PC-9 (cell line): ENCODE results near the gene CADM2. TPM values are rescaled to one million over a fixed set of nuclear protein-coding genes. Genes with fewer than 3 reads are reported as not detected.
A peak's percentile ranks its signal among the peaks of the same experiment; 100 is the strongest.

Source experiments
- BruUV-seq: library from RNA; stranded (reverse); fragments of 400-500 nt; replicated peaks from 2 replicates; lab custom pipeline; 2021; lab: Mats Ljungman, UMichigan
- CTCF ChIA-PET: fragments of 300-600 bp; sonication (Branson Sonifier 250); formaldehyde crosslinking; loops from one replicate; lab custom pipeline; 2022; ENCODE audit warnings: antibody characterized with exemption; lab: Charles Lee
- POLR2A ChIA-PET: fragments of 300-600 bp; sonication (Branson Sonifier 250); formaldehyde crosslinking; loops from one replicate; lab custom pipeline; 2022; ENCODE audit warnings: antibody characterized with exemption; ENCODE audit not compliant: unreplicated experiment; lab: Charles Lee
- DNase-seq, 2 experiments: peaks; one replicate each; pipeline versions ENCODE4 v3.0.0 to v3.0.0-alpha.2; 2015 to 2022; ENCODE audit warnings: mixed read lengths in 1 of 2
- H2AFZ ChIP-seq: fragments of 200-600 bp; sonication (generic); 2 replicates; pipeline ENCODE4 v1.8.1; 2017; ENCODE audit warnings: antibody characterized with exemption
- H3F3A ChIP-seq: fragments of 200-600 bp; sonication (generic); 2 replicates; pipeline ENCODE4 v1.8.1; 2017; ENCODE audit warnings: antibody characterized with exemption, mild to moderate bottlenecking, low read depth; ENCODE audit not compliant: insufficient read depth
- H3K27ac ChIP-seq: fragments of 200-600 bp; sonication (generic); 2 replicates; pipeline ENCODE4 v1.6.1; 2016; ENCODE audit warnings: mixed run types
- H3K27me3 ChIP-seq: fragments of 200-600 bp; sonication (generic); 2 replicates; pipeline ENCODE4 v1.6.1; 2016; ENCODE audit warnings: low read depth, mixed run types; ENCODE audit not compliant: insufficient read depth
- H3K36me3 ChIP-seq: fragments of 200-600 bp; sonication (generic); 2 replicates; pipeline ENCODE4 v1.6.1; 2016; ENCODE audit warnings: low read depth, mixed run types
- H3K4me1 ChIP-seq: fragments of 200-600 bp; sonication (generic); replicated peaks from 2 replicates; pipeline ENCODE4 v1.6.1; 2016; ENCODE audit warnings: mixed run types; ENCODE audit not compliant: insufficient read depth
- H3K4me2 ChIP-seq: fragments of 200-600 bp; sonication (generic); 2 replicates; pipeline ENCODE4 v1.6.1; 2017; ENCODE audit warnings: mixed run types
- H3K4me3 ChIP-seq: fragments of 200-600 bp; sonication (generic); 2 replicates; pipeline ENCODE4 v1.6.1; 2016; ENCODE audit warnings: mixed run types
- H3K79me2 ChIP-seq: fragments of 200-600 bp; sonication (generic); 2 replicates; pipeline ENCODE4 v1.6.1; 2017; ENCODE audit warnings: low read depth, mixed run types
- H3K9me2 ChIP-seq: fragments of 200-600 bp; sonication (generic); 2 replicates; pipeline ENCODE4 v1.8.1; 2017; ENCODE audit warnings: mild to moderate bottlenecking; ENCODE audit not compliant: insufficient read depth
- H3K9me3 ChIP-seq: fragments of 200-600 bp; sonication (generic); 2 replicates; pipeline ENCODE4 v1.8.1; 2016; ENCODE audit warnings: low read depth; ENCODE audit not compliant: insufficient read depth
- H4K20me1 ChIP-seq: fragments of 200-600 bp; sonication (generic); 2 replicates; pipeline ENCODE4 v1.8.1; 2017; ENCODE audit not compliant: insufficient read depth
- EZH2 ChIP-seq: fragments of 200-600 bp; sonication (generic); IDR thresholded peaks from 2 replicates; pipeline ENCODE4 v1.8.0; 2017; ENCODE audit warnings: antibody characterized with exemption, low read depth
- intact Hi-C: fragments of 100-400 bp; cut with micrococcal nuclease; formaldehyde crosslinking; loops from one replicate; pipeline ENCODE4 v1.10.0; 2022; ENCODE audit not compliant: unreplicated experiment
- total RNA-seq: library from RNA; stranded (reverse); gene quantifications from 2 replicates; pipeline ENCODE4 v1.2.3, GENCODE V29; 2021
- TF ChIP-seq, protein P1 (sequence below): fragments of 200-600 bp; sonication (generic); conservative IDR thresholded peaks from 2 replicates; pipeline ENCODE4 v1.6.1; 2017; ENCODE audit warnings: mixed run types, antibody characterized with exemption, mild to moderate bottlenecking, moderate library complexity

CADM2 gene
- total RNA-seq, 1 experiment from 2014 or later, result 0.59 TPM

DNA sequence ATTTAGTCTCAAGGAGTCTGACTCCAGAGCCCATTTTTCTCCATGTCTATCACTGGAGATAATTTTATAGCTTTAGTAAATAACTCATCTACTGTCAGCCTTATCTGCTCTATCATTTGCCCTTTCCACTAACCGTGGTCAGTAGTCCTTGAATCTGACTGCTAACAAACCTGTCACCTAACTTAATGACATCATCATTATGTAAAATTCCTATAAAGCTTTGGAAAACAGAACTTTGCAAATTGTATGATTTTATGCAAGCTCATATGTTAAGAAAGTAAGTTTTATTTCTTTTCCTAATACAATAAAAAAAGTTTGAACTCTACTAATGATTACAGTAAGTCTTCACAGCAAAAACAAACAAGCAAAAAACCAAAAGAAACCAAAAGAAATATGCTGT, 293.9 kb downstream of the CADM2 start:
- ChIA-PET POLR2A (no interaction called here), CTCF (no interaction called here)
- TF ChIP-seq EZH2, result no peak
- TF ChIP-seq, protein P1, sequence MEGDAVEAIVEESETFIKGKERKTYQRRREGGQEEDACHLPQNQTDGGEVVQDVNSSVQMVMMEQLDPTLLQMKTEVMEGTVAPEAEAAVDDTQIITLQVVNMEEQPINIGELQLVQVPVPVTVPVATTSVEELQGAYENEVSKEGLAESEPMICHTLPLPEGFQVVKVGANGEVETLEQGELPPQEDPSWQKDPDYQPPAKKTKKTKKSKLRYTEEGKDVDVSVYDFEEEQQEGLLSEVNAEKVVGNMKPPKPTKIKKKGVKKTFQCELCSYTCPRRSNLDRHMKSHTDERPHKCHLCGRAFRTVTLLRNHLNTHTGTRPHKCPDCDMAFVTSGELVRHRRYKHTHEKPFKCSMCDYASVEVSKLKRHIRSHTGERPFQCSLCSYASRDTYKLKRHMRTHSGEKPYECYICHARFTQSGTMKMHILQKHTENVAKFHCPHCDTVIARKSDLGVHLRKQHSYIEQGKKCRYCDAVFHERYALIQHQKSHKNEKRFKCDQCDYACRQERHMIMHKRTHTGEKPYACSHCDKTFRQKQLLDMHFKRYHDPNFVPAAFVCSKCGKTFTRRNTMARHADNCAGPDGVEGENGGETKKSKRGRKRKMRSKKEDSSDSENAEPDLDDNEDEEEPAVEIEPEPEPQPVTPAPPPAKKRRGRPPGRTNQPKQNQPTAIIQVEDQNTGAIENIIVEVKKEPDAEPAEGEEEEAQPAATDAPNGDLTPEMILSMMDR, result no peak
- Histone ChIP-seq H2AFZ (no peak overlapping the region), H3K4me2 (no peak overlapping the region), H3K9me3 (no peaks in the 10 kb centered on the region), H3F3A (no peaks in the 10 kb centered on the region), H3K36me3 (no peaks in the 10 kb centered on the region), H3K79me2 (no peaks in the 10 kb centered on the region), H3K9me2 (no peaks in the 10 kb centered on the region), H3K27me3 (no peaks in the 10 kb centered on the region), H4K20me1 (no peaks in the 10 kb centered on the region), H3K4me1 (no peaks in the 10 kb centered on the region), H3K4me3 (no peak overlapping the region), H3K27ac (no peak overlapping the region)
- intact Hi-C loops, result no loop called here
- BruUV-seq, result no TSS peak
- no peak for DNase-seq

GRCh38 chr3:85254738-85255137, 295.9 kb downstream of the CADM2 start:
- no peak for DNase-seq
- Histone ChIP-seq H3K27me3 (no peaks in the 10 kb centered on the region), H3K79me2 (no peaks in the 10 kb centered on the region), H3K27ac (no peak overlapping the region), H3K36me3 (no peaks in the 10 kb centered on the region), H3F3A (no peaks in the 10 kb centered on the region), H2AFZ (0 out of 2 replicates have a peak overlapping the region, but pooled peaks have one; percentile 13), H3K9me2 (no peaks in the 10 kb centered on the region), H3K4me2 (no peak overlapping the region), H3K9me3 (no peaks in the 10 kb centered on the region), H3K4me1 (no peaks in the 10 kb centered on the region), H4K20me1 (no peaks in the 10 kb centered on the region), H3K4me3 (no peak overlapping the region)
- intact Hi-C loops, result no loop called here
- BruUV-seq, result no TSS peak
- ChIA-PET POLR2A (no interaction called here), CTCF (no interaction called here)
- TF ChIP-seq, protein P1, result no peak
- no peak for TF ChIP-seq EZH2

DNA sequence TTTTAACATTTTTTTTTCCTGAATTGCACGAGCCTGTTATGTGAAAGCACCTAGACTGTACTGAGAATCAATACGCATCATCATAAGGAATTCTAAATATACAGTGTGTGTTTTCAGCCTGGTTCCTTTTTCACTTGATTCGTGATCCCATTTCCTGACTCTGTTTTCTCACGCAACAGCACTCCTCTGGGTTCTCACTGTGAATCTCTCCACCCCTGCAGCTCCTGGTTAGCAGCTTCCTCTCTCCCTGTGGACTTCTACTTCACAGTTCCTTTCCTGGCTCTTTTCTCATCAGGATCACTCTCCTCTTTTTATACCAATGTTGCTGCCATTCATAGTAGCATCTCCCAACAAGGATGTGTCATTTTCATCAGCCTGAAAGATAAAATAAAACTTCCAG, 297.2 kb downstream of the CADM2 start:
- no peaks in the 10 kb centered on the region for H3K36me3 ChIP-seq
- H4K20me1 ChIP-seq, result no peaks in the 10 kb centered on the region
- H2AFZ ChIP-seq, result peak overlapping the region; percentile 73
- H3K4me2 ChIP-seq, result no peak overlapping the region
- no peak for TF ChIP-seq EZH2
- TF ChIP-seq, protein P1, result no peak
- no TSS peak for BruUV-seq
- no peaks in the 10 kb centered on the region for H3F3A ChIP-seq
- POLR2A ChIA-PET, result no interaction called here
- H3K4me3 ChIP-seq, result no peak overlapping the region
- intact Hi-C loops, result no loop called here
- H3K4me1 ChIP-seq, result no peaks in the 10 kb centered on the region
- DNase-seq, result no peak
- H3K27me3 ChIP-seq, result no peaks in the 10 kb centered on the region
- no peak overlapping the region for H3K27ac ChIP-seq
- no peaks in the 10 kb centered on the region for H3K79me2 ChIP-seq
- H3K9me2 ChIP-seq, result no peaks in the 10 kb centered on the region
- H3K9me3 ChIP-seq, result no peaks in the 10 kb centered on the region
- CTCF ChIA-PET, result no interaction called here
